GM11168 (cell line): ENCODE results near the gene CCL26.

Experiments used
- in situ Hi-C: fragments of 300-500 bp; cut with MboI; formaldehyde crosslinking; loops from one replicate; pipeline ENCODE4 v1.12.0; 2022; ENCODE audit warnings: low sequenced_read_pairs; ENCODE audit not compliant: unreplicated experiment

CCL26 gene, protein sequence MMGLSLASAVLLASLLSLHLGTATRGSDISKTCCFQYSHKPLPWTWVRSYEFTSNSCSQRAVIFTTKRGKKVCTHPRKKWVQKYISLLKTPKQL

GRCh38 chr7:75772081-75773077 lies at the start of gene CCL26:
Gene CCL26, minus strand, starts transcription at chr7:75772211. Its CDS starts 35 bp downstream, at chr7:75772176.
- in situ Hi-C loops = loop anchor here (25.0 kb wide), 1 partner anchor 310 kb away; no protein-coding TSS in a partner anchor

- in situ Hi-C loops = no loop called here
Observed at GRCh38 chr7:75820688-75821087, 48.7 kb upstream of the CCL26 start.

DNA sequence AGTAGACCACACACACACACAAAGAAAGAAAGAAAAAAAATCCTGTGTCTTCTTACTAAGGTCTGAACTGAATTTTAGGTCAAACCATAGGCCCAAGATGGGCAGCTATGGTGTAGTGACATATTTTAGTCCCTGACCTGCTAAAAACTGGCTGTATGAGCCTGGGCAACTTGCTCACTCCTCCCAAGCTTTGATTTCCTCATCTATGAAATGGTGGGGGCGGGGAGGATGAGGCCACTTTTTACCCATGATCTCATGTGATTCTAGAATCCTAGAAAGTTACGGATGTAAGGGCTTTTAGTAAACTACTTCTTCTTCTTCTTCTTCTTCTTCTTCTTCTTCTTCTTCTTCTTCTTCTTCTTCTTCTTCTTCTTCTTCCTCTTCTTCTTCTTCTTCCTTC lies 47.7 kb upstream of the CCL26 start:
- in situ Hi-C loops = no loop called here

DNA sequence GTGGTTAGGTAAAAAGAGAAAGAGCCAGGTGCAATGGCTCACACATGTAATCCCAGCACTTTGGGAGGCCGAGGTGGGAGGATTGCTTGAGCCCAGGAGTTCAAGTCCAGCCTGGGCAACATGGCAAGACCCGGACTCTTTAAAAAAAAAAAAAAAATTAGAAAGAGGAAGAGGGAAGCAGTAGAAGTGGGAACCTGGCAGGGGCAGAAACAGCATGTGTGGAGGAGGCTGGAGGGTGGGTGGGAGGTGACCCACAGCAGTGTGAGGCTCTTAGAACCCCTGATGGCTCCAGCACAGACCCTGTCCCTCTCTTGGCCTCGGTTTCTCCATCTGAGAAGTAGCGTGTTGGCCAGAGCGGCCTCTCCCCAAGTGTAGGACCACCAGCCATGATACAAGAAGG lies 46.5 kb upstream of the CCL26 start:
- in situ Hi-C loops = no loop called here

- in situ Hi-C loops = no loop called here
Observed at GRCh38 chr7:75817116-75817515, 45.1 kb upstream of the CCL26 start.

DNA sequence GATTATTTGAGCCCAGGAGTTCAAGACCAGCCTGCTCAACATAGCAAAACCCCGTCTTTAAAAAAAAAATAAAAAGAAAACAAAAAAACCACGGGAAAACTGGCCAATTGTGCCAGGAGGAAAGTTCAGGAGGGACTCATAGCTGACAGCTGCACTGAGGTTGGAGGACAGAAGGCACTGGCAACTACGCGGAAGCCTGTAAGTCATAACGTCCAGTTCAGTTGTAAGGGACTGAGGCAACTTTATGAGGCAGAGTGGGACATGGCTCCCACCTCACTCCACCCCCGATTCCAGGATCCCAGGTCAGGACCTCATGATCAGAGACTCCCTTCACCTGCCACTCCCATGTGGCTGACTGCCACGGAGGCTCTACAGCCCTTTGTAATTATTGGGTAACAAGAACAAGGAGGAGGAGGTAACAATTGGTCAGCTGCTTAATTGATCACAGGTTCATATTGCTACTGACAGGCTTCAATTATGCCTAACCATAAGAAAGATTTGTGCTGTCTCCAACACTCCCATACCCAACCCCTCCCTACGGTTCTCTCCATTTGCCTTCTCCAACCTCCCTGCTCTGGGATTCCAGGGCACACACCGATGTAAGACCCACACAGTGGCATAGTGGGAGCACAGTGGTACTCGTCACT lies 43.5 kb upstream of the CCL26 start:
- in situ Hi-C loops = no loop called here

DNA sequence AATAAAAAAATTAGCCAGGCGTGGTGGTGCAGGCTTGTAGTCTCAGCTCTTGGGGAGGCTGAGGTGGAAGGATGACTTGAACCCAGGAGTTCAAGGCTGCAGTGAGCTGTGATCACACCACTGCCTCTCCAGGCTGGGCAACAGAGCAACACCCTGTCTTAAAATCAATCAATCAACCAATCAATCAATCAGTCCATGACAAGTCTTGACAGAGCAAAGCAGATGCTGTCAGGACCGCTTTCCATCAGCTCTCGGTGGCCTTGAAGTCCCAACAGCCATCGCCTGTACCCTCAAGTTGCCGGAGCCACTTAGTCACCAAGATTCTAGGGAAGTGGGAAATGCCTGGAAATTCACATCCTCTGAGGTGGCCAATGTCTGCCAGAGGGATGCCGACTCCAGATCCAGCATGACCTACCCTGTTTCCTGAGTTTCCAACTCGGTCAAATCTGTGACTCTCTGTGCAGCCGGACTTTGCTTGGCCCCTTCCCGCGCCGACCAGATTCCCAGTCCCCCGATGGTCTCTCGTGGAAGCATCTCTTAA lies 42.5 kb upstream of the CCL26 start:
- in situ Hi-C loops = no loop called here

- in situ Hi-C loops = no loop called here
Observed at GRCh38 chr7:75813781-75814236, 41.8 kb upstream of the CCL26 start, which contains the start of gene CCL24. Gene CCL24, minus strand, starts transcription at chr7:75813806. Its CDS starts 91 bp downstream, at chr7:75813715.

- in situ Hi-C loops = no loop called here
Observed at GRCh38 chr7:75813084-75813483, 41.1 kb upstream of the CCL26 start.

- in situ Hi-C loops = no loop called here
Observed at GRCh38 chr7:75811894-75812678, 40.1 kb upstream of the CCL26 start.

DNA sequence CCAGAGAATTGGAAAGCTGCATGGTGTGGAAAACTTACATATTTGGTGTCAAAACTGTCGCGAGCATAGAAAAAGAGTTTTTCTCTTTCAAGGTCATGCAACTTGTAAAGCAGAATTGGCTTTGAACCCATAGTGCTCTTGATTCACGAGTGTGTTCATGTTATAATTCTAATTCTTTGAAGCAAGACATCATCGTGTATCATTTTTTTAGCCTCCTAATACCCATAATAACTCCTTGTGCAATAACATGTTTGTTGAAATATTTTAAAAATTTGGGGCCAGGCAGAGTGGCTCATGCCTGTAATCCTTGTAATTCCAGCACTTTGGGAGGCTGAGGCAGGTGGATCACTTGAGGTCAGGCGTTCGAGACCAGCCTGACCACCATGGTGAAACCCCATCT lies 37.4 kb upstream of the CCL26 start:
- in situ Hi-C loops = no loop called here

DNA sequence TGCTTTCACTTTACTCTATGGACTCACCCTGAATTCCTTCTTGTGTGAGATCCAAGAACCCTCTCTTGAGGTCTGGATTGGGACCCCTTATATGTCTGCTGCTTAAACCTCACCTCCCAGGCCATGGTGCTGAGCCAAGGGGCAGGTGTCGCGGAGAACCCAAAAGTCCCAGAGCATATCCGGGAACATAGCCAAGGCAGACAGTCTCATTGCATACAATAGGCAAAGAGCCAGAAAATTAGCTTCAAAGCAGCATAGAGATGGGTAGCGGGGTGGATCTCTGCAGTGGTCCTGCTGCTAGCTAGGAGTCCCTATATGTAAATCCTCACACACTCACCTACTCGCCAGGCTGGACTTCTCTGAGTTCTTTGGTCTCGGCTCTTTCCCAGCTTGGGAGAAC lies 36.1 kb upstream of the CCL26 start:
- in situ Hi-C loops = no loop called here

DNA sequence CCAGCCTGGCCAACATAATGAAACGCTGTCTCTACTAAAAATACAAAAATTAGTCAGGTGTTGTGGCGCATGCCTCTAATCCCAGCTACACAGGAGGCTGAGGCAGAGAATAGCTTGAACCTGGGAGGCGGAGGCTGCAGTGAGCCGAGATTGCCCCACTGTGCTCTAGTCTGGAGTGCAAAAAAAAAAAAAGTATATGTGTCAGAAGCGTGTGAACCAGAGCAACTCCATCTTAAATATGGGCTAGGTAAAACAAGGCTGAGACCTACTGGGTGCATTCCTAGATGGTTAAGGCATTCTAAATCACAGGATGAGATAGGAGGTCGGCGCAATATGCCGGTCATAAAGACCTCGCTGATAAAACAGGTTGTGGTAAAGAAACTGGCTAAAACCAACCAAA lies 35.4 kb upstream of the CCL26 start:
- in situ Hi-C loops = no loop called here

DNA sequence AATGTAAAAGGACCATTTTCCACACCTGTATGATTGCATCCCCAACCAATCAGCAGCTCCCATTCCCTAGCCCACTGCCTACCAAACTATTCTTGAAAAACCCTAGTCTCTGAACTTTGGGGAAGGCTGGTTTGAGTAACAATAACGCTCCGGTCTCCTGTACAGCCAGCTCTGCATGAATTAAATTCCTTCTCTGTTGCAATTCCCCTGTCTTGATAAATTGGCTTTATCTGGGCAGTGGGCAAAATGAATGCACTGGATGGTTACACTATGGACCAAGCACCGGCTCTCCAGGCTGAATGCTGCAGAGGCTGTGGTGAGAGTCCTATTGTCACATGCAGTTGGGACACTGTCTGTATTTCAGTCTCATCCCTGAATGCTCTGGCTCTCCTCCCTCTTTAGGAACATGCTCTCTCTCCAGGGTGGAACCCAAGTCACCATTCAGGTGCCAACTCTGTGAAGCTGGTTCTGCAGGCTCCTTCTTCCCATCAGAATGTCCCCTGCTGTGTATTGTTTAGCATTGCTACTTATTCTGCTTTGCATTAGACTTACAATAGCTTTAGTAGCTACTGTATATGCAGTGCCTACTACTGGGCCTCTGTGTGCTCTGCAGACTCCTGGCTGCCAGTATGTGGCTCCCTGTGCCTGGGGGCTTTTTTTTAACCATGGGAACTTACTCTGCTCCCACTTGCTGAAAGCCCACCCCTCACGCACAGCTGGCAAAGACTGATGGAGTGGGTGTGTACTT lies 34.7 kb upstream of the CCL26 start:
- in situ Hi-C loops = no loop called here

DNA sequence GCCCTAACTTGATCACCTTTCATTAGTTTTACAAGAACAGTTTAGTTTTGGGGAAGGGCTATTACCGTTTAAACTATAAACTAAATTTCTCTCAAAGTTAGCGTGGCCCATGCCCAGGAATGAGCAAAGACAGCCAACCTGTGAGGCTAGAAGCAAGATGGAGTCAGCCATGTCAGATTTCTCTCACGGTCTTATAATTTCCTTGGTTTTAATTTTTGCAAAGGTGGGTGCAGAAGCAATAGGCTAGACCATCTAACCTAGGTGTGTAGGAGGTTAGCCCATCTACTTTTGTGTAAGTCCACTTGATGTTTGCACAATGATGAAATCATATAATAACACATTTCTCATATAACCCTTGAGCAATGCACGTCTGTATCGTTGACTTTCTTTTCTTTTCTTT lies 32.7 kb upstream of the CCL26 start:
- in situ Hi-C loops = no loop called here

DNA sequence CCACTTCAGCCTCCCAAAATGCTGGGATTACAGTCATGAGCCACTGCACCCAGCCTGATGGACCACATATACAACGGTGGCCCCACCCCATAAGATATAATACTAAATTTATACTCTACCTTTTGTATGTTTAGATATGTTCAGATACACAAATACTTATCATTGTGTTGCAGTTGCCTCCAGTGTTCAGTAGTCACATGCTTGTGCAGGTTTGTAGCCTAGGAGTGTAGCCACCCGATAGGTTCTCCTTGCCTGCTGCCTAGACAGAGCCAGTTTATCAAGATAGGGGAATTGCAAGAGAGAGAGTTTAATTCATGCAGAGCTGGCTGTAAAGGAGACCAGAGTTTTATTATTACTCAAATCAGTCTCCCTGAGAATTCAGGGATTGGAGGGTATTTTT lies 32.0 kb upstream of the CCL26 start:
- in situ Hi-C loops = no loop called here

- in situ Hi-C loops = no loop called here
Observed at GRCh38 chr7:75802552-75802821, 30.5 kb upstream of the CCL26 start.

- in situ Hi-C loops = loop anchor here (25.0 kb wide), 1 partner anchor 839 kb away; the partner anchor contains the start of gene POMZP3
Observed at GRCh38 chr7:75798770-75799169, 26.8 kb upstream of the CCL26 start.

DNA sequence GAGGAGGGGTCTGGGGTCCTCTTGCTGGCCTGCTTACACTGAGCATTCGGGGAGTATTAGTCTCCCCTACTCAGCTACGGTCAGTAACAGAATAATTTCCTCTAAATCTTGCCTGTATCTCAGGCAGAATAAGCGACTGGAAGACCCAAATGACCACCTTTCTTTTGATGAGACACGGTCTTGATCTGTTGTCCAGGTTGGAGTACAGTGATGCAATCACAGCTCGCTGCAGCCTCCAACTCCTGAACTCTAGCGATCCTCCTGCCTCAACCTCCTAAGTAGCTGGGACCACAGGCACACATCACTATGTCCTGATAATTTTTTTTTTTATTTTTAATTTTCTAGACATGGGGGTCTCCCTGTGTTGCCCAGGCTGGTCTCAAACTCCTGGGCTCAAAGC lies 24.4 kb upstream of the CCL26 start:
- in situ Hi-C loops = loop anchor here (25.0 kb wide), 1 partner anchor 841 kb away; the partner anchor contains the start of gene POMZP3
